CD4-positive, alpha-beta T cell (primary cell): ENCODE data around the gene MYO7B. TPM values are rescaled to one million over a fixed set of nuclear protein-coding genes. Genes with fewer than 3 reads are reported as not detected.
A peak's percentile ranks its signal among the peaks of the same experiment; 100 is the strongest.

Source experiments
- ATAC-seq: fragments of 200-7000 bp; cut with Tn5 transposase; one replicate; pipeline ENCODE4 v1.10.0; 2022; ENCODE audit warnings: mild to moderate bottlenecking; ENCODE audit not compliant: poor library complexity
- CTCF ChIA-PET: fragments of 350-600 bp; sonication (Branson Sonifier 250); formaldehyde crosslinking; loops from one replicate; lab custom pipeline; 2021; ENCODE audit warnings: antibody characterized with exemption, inconsistent platforms; lab: Charles Lee
- POLR2A ChIA-PET: fragments of 350-600 bp; sonication (Branson Sonifier 250); formaldehyde crosslinking; loops from one replicate; lab custom pipeline; 2021; ENCODE audit warnings: antibody characterized with exemption, inconsistent platforms; lab: Charles Lee
- DNase-seq, 14 experiments: peaks; one replicate each; pipeline ENCODE4 v3.0.0-alpha.2; 2013 to 2020; ENCODE audit warnings: mixed read lengths in 2 of 14
- H3K27ac ChIP-seq, 2 donors: one replicate each; pipeline versions ENCODE4 v1.5.1 to v1.7.0; 2013; ENCODE audit warnings: low read length in 2 of 2, low read depth in 1 of 2, mild to moderate bottlenecking in 1 of 2
- H3K27me3 ChIP-seq, 2 experiments: 1 replicate in 1 of 2; 2 replicates in 1 of 2; pipeline versions ENCODE4 v1.6.1 to v1.7.0; 2013; ENCODE audit warnings: low read length in 2 of 2, control low read depth in 1 of 2, mild to moderate bottlenecking in 1 of 2, moderate library complexity in 1 of 2; ENCODE audit not compliant: insufficient read depth in 2 of 2, control insufficient read depth in 1 of 2
- H3K36me3 ChIP-seq: one replicate; pipeline ENCODE4 v1.6.1; 2013; ENCODE audit warnings: low read length, control low read depth; ENCODE audit not compliant: insufficient read depth
- H3K4me1 ChIP-seq: one replicate; pipeline ENCODE4 v1.6.1; 2013; ENCODE audit warnings: low read length, control low read depth; ENCODE audit not compliant: insufficient read depth
- H3K4me3 ChIP-seq: one replicate; pipeline ENCODE4 v1.5.1; 2013; ENCODE audit warnings: mild to moderate bottlenecking, low read length, moderate library complexity
- H3K9me3 ChIP-seq, 2 experiments: 1 replicate in 1 of 2; 2 replicates in 1 of 2; pipeline versions ENCODE4 v1.6.1 to v1.7.0; 2013; ENCODE audit warnings: low read length in 2 of 2, mild to moderate bottlenecking in 2 of 2, control low read depth in 1 of 2, moderate library complexity in 1 of 2; ENCODE audit not compliant: control insufficient read depth in 1 of 2, insufficient read depth in 1 of 2
- H3K27ac Mint-ChIP-seq: one replicate; pipeline ENCODE4 v1.8.0; 2020; ENCODE audit warnings: mixed read lengths
- H3K27me3 Mint-ChIP-seq: one replicate; pipeline ENCODE4 v1.8.0; 2021; ENCODE audit warnings: mixed read lengths
- H3K36me3 Mint-ChIP-seq: one replicate; pipeline ENCODE4 v1.8.0; 2021; ENCODE audit warnings: low read depth, mixed read lengths
- H3K4me1 Mint-ChIP-seq: one replicate; pipeline ENCODE4 v1.8.0; 2021; ENCODE audit warnings: low read depth, mixed read lengths
- H3K4me3 Mint-ChIP-seq: one replicate; pipeline ENCODE4 v1.8.0; 2020; ENCODE audit warnings: mild to moderate bottlenecking, mixed read lengths
- H3K9me3 Mint-ChIP-seq: one replicate; pipeline ENCODE4 v1.8.0; 2020; ENCODE audit warnings: mixed read lengths
- intact Hi-C, 2 experiments: fragments of 100-400 bp; cut with DNase I in 1 of 2; cut with micrococcal nuclease in 1 of 2; formaldehyde crosslinking; loops; one replicate each; pipeline versions ENCODE4 v1.15.1 to v1.9.0; 2023 to 2025; cut with DNase I, micrococcal nuclease
- total RNA-seq, 174 experiments: library from RNA in 2 of 174; stranded (reverse) in 2 of 174; gene quantifications; one replicate each; pipeline ENCODE4 v1.2.3 and lab custom pipeline; 2021 to 2026
- TF ChIP-seq, protein P1 (sequence below): fragments of 200-600 bp; IDR thresholded peaks from one replicate; pipeline ENCODE4 v1.8.0; 2022; ENCODE audit warnings: antibody characterized with exemption, mild to moderate bottlenecking

Gene MYO7B
- total RNA-seq, 2 experiments from 2014 or later = 0.05 to 0.14 TPM

DNA sequence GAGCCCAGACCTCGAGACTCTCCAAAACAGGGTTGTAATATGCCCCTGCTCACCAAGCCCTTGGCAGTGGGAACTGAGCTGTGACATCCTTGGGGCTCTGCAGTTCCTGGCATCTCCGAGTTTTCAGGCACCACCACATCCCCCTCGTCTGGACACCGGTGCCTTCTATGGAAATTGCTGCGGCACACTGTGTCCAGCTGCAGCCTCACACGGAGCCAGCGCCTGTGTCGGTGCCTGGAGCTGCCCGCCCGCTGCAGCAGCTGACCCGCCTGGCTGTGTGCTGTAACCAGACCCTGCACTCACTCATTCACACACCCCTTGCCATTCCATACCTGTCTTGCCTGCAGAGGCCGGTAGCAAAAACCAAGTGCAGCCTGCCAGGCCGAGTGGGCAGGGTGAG lies 21.0 kb upstream of the MYO7B start:
- Mint-ChIP-seq H3K4me3 (no peak overlapping the region), H3K27me3 (no peaks in the 10 kb centered on the region), H3K4me1 (peaks cover 88% of the 10 kb centered on the region), H3K9me3 (no peaks in the 10 kb centered on the region), H3K36me3 (peaks cover 85% of the 10 kb centered on the region), H3K27ac (no peak overlapping the region)
- Histone ChIP-seq H3K4me1 (peaks cover 40% of the 10 kb centered on the region), H3K9me3 (no peaks in the 10 kb centered on the region), H3K27ac (no peak overlapping the region), H3K4me3 (no peak overlapping the region), H3K36me3 (peaks cover 43% of the 10 kb centered on the region), H3K27me3 (no peaks in the 10 kb centered on the region)
- ChIA-PET CTCF (no interaction called here), POLR2A (no interaction called here)
- intact Hi-C loops = no loop called here
- ATAC-seq (no peak), DNase-seq (no peak)
- TF ChIP-seq, protein P1, sequence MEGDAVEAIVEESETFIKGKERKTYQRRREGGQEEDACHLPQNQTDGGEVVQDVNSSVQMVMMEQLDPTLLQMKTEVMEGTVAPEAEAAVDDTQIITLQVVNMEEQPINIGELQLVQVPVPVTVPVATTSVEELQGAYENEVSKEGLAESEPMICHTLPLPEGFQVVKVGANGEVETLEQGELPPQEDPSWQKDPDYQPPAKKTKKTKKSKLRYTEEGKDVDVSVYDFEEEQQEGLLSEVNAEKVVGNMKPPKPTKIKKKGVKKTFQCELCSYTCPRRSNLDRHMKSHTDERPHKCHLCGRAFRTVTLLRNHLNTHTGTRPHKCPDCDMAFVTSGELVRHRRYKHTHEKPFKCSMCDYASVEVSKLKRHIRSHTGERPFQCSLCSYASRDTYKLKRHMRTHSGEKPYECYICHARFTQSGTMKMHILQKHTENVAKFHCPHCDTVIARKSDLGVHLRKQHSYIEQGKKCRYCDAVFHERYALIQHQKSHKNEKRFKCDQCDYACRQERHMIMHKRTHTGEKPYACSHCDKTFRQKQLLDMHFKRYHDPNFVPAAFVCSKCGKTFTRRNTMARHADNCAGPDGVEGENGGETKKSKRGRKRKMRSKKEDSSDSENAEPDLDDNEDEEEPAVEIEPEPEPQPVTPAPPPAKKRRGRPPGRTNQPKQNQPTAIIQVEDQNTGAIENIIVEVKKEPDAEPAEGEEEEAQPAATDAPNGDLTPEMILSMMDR = no peak

DNA sequence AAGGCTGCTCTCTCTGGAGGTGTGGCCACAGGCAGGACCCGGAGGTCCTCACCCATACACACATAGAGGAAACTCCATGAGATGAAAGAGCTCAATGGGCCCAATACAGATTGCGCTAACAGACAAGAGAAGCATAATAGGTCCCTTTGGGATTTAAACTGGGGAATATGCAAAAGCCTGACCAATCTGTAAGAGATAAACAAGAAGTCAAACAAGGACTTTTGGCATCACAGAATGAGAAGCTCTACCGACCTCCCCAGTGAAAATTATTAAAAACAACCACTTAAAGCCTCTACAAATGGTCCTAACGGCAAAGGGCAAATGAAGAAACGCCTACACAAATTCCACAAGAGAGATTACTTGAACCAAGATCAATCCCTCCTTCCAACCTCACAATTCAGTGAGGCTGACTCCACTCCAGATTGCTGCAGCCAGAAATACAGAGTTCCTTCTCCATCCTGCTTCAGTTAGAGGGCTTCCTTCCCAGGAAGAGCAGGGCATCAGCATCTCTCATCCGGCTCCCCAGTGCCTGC lies 20.0 kb upstream of the MYO7B start:
- H3K4me1 Mint-ChIP-seq = peaks cover 87% of the 10 kb centered on the region
- peaks cover 49% of the 10 kb centered on the region for H3K36me3 ChIP-seq
- no peak overlapping the region for H3K4me3 Mint-ChIP-seq
- POLR2A ChIA-PET = no interaction called here
- H3K27me3 Mint-ChIP-seq = no peaks in the 10 kb centered on the region
- ATAC-seq = no peak
- CTCF ChIA-PET = no interaction called here
- intact Hi-C loops = no loop called here
- no peak overlapping the region for H3K27ac ChIP-seq
- H3K4me3 ChIP-seq = no peak overlapping the region
- no peaks in the 10 kb centered on the region for H3K9me3 ChIP-seq
- H3K36me3 Mint-ChIP-seq = peaks cover 87% of the 10 kb centered on the region
- H3K9me3 Mint-ChIP-seq = no peaks in the 10 kb centered on the region
- H3K27ac Mint-ChIP-seq = peak overlapping the region; percentile 58
- TF ChIP-seq, protein P1 = no peak
- DNase-seq = no peak
- peaks cover 40% of the 10 kb centered on the region for H3K4me1 ChIP-seq
- H3K27me3 ChIP-seq = no peaks in the 10 kb centered on the region

DNA sequence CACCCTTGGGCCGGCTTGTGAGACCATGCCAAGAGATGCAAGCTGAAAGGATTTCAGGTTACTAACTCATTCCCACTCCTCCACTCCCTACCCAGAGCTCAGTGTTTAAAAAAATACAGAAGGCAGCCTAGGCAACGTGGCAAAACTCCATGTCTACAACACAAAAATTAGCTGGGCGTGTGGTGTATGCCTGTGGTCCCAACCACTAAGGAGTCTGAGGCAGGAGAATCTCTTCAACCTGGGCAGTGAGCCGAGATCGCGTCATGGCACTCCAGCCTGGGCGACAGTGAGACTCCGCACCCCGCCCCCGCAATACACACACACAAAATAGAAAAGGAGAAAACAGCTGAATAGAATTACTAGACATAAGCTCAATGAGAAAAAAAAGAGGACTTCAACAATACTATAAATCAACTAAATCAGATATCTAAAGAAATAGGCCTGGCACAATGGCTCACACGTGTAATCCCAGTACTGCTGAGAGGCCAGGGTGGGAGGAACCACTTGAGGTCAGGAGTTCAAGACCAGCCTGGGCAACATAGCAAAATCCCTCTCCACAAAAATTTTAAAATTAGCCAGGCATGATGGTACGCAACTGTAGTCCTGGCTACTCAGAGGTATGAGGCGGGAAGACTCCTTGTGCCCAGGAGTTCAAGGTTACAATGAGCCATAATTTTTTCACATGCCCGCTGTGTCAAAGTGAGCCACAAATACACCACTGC lies 19.3 kb upstream of the MYO7B start:
- H3K4me1 ChIP-seq = peaks cover 40% of the 10 kb centered on the region
- H3K27ac ChIP-seq = no peak overlapping the region
- H3K36me3 ChIP-seq = peaks cover 53% of the 10 kb centered on the region
- Mint-ChIP-seq H3K4me1 (peaks cover 83% of the 10 kb centered on the region), H3K27ac (no peak overlapping the region), H3K4me3 (peak overlapping the region; percentile 20), H3K9me3 (no peaks in the 10 kb centered on the region), H3K27me3 (no peaks in the 10 kb centered on the region), H3K36me3 (peaks cover 88% of the 10 kb centered on the region)
- H3K27me3 ChIP-seq = no peaks in the 10 kb centered on the region
- H3K4me3 ChIP-seq = no peak overlapping the region
- ChIA-PET CTCF (no interaction called here), POLR2A (no interaction called here)
- no peaks in the 10 kb centered on the region for H3K9me3 ChIP-seq
- TF ChIP-seq, protein P1 = no peak
- intact Hi-C loops = no loop called here
- ATAC-seq (no peak), DNase-seq (no peak)
